HG02678 (cell line): ENCODE data around the gene PPM1E.
"Not testable (repeated sequence)": the region's sequence is repeated elsewhere in the genome, so short reads cannot be mapped to it uniquely, and the experiment has no call there.

Experiments
- ATAC-seq: cut with Tn5 transposase; IDR thresholded peaks from one replicate; pipeline ENCODE4 v1.9.1; 2021; ENCODE audit warnings: mild to moderate bottlenecking, moderate library complexity; ENCODE audit not compliant: unreplicated experiment

The PPM1E gene

DNA sequence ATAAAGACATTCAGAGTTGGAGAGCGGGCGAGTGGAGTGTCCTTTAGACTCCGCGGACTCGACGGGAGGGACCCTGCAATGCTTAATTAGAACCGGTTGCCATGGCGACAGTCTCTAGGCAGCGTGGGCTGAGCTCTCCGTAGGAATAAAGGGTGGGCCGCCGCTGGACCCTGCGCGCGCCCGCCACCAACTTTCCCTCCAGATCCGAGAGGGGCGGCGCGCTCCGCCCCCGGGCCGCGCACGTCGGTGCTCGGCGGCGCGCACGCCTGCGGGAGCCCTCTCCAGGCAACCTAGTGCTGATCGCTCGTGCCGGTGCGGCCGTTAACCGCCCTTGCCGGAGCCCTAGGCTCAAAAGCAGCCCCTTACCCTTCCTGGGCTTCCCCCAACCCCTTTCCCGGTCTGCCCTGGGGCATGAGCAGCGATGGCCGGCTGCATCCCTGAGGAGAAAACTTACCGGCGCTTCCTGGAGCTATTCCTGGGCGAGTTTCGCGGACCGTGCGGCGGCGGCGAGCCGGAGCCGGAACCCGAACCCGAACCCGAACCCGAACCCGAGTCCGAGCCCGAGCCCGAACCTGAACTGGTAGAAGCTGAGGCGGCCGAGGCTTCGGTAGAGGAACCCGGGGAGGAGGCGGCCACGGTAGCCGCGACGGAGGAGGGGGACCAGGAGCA lies at the start of gene PPM1E:
Gene PPM1E, plus strand, starts transcription at position 278 of the 669 bp plus-strand sequence.
- no peak for ATAC-seq

- no peak for ATAC-seq
Observed at GRCh38 chr17:58706351-58707140, 49.1 kb upstream of the PPM1E start.

DNA sequence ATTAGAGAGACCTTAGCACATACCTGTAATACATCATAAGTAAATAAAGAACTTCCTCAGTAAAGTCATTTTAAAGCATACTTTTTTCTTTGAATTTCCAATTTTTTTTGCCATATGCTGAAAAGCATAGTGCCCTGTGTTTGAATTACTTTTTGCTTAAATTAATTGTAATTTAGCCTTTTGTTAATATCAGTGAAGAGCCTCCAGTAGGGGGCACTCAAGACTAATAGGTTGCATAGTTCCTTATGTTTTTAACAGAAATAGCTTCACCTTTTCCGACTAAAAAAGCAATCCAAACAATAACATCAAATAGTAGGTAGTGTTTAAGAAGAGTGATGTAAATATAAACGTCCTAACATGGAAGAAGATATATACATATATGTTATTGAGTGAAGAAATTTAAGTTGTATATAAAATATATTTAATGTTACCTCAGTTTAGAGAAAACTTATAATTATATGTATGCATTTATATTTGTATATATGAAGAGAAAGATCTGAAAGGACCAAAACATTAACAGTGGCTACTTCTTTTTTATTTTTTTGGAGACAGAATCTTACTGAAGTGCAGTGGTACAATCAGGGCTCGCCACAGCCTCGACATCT lies 44.6 kb upstream of the PPM1E start:
- ATAC-seq = no peak

DNA sequence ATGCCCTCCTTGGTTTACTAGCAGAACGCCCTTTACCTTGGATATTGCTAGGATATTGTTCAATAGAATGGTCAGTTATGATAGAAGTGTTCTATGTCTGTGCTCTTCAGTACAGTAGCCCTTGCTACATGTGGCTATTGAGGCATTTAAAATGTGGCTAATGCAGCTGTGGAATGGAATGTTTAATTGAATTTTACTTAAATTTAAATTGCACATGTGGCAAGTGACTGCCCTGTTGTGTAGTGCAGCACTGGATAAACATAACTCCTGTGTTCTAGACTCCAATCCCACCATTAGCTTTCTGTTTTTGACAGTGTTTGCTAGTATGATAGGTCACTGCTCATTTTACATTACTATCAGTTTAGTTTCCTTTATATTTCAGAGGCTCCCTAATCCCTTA lies 33.4 kb upstream of the PPM1E start:
- ATAC-seq = no peak

DNA sequence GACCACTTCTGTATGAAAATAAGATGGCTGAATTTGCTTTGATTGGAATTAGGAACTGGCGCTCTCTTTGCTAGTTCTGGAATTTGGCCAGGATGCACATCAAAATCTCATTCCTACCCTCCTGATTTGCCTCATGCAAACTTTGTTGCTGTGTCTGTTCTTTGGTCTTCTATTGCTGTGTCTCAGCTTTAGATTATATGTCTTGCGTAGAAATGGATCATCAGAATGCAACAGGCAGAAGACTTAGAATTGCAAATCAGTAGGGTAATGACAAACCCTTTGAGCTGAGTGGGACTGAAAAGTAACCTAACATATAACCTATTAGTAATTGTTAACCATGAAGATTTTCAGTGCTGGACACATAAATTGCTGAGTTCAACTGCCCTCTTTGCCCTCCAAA lies 33.0 kb upstream of the PPM1E start:
- no peak for ATAC-seq

DNA sequence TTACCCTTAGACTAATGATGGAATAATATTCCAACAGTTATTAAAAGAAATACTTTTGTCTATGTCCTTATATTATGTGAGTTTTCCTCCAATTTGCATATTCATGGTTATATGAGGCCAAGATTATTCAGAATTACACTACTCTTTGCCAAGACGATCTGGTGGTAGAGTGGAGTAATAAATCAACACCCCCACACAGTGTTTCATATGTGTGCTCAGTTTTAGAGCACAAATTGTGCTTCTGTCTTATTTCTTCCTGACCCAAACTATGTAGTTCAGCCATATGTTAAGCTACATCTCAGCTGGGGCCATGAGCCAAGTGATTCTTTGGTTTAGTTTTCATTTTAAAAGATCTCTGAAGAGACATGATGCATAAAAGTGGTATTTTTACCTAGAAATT lies 26.9 kb upstream of the PPM1E start:
- ATAC-seq = no peak

DNA sequence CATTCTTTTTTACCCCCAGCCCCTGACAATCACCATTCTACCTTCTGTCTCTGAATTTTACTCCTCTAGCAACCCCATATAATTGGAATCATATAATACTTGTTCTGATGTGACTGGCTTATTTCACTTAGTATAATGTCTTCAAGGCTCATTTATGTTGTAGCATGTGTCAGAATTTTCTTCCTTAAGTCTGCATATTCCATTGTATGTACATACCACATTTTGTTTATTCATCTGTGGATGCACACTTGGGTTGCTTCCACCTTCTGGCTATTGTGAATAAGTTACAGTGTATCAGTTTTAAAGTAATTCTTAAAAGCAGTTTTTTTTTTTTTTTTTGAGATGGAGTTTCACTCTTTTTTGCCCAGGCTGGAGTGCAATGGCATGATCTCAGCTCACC lies 24.7 kb upstream of the PPM1E start:
- ATAC-seq = no peak

- no peak for ATAC-seq
Observed at GRCh38 chr17:58734040-58734439, 21.6 kb upstream of the PPM1E start.

DNA sequence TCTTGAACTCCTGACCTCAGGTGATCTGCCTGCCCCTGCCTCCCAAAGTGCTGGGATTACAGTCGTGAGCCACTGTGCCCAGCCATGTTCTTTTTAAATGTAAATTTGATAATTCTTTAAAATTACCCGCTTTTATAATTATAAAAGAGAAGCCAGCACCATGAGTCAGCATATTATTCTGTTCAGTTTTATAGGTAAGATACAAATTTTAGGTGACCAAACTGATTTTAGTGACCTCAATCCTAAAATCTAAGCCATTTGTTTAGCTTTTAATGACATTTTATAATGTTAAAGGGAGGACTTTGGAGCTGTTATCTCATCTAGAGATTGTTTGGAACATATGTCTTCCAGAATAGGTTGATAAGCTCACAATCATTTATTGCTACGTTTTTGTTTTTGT lies 20.8 kb upstream of the PPM1E start:
- no peak for ATAC-seq

GRCh38 chr17:58741121-58741625 lies 14.5 kb upstream of the PPM1E start:
- no peak for ATAC-seq

- no peak for ATAC-seq
Observed at GRCh38 chr17:58747674-58748073, 8.0 kb upstream of the PPM1E start.

DNA sequence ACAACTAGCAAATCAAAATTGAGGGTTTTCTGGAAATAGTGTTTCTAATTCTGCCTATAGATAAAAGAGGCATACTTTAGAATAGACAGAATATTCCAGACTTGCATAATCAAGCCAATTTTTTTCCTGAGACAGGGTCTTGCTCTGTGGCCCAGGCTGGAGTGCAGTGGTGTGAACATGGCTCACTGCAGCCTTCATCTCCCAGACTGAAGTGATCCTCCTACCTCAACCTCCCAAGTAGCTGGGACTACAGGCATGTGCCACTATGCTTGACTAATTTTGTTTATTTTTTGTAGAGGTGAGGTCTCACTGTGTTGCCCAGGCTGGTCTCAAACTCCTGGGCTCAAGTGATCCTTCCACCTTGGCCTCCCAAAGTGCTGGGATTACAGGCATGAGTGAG lies 6.0 kb upstream of the PPM1E start:
- not testable (repeated sequence) for ATAC-seq

GRCh38 chr17:58753026-58753425 lies 2.6 kb upstream of the PPM1E start:
- ATAC-seq = no peak

DNA sequence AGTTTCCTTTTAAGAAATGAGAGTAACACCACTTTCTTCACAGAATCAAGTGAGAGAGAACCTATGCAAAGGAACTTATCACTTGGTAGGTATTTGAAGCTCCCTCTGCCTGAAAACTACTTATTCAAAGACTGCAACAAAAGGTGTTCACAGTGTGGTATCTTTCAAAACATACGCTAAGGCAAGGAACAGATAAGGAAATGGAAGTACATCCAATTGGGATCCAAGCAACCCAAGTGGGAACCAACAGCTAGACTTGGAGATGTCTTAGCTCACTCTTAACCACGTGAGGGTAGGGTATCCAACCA lies 431 bp upstream of the PPM1E start:
- no peak for ATAC-seq

DNA sequence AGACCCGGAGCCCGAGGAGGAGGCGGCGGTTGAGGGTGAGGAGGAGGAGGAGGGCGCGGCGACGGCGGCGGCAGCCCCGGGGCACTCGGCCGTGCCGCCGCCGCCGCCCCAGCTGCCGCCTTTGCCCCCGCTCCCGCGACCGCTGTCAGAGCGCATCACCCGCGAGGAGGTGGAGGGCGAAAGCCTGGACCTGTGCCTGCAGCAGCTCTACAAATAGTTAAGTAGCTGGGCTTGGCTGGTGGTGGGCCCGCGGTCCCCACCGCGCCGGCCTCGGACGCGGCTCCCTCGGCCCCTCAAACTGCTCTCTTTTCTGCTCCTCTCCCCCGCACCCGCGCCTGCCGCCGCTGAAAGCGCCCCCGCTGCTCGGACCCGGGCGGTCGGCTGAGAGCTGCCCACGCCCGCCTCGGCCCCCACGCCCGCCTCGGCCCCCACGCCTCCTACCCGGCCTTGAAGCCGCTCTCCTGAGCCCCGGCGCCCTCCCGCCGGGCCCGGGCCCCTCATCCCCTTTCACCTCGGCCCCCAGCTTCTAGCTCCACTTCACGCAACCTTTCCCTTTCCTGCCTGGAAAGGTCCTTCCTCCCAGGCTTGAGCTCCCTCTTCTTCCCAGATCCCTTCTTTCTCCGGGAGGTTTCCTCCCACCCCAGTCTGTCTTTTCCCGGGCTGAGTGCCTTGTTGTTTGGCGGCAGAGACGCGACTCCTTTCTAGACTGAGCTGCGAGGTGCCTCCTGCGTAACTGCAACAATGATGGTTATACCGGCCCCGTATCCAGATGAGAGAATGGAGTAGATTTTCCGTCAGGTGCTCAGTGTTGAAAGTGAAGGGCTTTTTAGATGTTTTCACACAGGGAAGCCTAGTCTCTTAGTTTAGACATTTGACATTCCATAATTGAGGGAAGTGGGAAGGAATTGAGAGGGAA lies 850 bp downstream of the PPM1E start:
- no peak for ATAC-seq

DNA sequence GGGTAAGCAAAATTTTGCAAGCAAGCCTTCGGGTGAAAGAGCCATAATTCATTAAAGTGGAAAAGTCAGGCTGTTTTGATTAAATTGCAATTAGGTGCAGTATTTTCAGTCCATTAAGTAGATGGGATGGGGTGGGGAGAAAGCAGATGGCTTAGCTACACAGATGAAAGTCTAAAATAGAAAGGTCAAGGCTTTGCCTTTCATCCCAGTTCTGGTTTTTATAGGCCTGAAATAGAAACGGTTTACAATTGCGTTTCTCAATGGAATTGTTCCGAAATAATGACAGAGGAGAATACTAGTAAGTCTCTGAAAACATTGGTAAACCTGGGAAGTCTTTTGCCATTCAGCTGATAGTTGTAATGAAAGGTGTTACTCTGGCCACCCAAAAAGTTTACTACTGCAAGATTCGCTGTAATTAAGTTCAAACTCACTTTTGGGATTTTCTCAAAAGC lies 1.5 kb downstream of the PPM1E start:
- ATAC-seq = no peak

DNA sequence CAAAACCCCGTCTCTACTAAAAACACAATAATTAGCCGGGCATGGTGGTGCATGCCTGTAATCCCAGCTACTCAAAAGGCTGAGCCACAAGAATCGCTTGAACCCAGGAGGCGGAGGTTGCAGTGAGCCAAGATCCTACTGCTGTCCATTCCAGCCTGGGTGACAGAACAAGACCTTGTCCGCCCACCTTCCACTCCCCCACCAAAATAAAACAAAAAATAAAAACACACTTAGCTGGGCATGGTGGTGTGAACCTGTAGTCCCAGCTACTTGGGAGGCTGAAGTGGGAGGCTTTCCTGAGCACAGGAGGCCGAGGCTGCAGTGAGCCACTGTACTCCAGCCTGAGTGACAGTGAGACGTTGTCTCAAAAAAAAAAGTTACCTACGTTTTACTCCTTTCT lies 3.2 kb downstream of the PPM1E start:
- no peak for ATAC-seq

GRCh38 chr17:58759522-58759921 lies 3.9 kb downstream of the PPM1E start:
- no peak for ATAC-seq

DNA sequence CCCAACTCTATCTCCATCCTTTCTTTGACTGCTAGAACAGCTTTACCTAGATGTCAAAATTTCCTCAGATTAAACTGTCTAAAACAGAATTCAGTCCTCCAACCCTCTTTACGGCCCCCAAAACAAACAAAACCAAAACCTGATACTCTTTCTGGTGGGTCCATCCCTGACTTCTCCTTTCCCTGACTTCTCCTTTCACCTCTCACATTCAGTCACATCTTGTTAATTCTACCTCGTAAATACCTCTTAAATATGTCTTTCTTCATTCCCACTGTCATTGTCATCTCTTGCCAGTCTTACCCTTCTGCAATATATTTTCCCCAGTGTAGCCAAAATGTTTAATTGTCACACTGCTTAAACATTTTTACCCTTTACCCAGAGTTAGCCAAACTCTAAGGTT lies 4.6 kb downstream of the PPM1E start:
- ATAC-seq = no peak

GRCh38 chr17:58763263-58763662 lies 7.6 kb downstream of the PPM1E start:
- ATAC-seq = no peak

DNA sequence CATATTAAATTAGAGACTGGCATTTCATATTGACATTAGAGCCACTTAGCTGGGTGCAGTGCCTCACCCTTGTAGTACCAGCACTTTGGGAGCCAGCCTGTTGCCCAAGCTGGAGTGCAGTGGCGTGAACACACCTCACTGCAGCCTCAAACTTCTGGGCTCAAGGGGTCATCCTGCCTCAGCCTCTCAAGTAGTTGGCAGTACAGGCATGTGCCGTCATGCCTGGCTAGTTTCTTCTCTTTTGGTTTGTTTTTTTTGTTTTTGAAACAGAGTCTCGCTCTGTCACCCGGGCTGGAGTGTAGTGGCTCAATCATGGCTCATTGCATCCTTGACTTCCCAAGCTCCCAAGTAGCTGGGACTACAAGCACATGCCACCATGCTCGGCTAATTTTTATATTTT lies 8.7 kb downstream of the PPM1E start:
- no peak for ATAC-seq
